GM18502 (cell line): ENCODE results near the gene SLC15A5.

ENCODE experiments used
- ATAC-seq: cut with Tn5 transposase; IDR thresholded peaks from one replicate; pipeline ENCODE4 v1.9.1; 2021; ENCODE audit warnings: mild to moderate bottlenecking; ENCODE audit not compliant: unreplicated experiment, poor library complexity

SLC15A5 gene

GRCh38 chr12:16269946-16270345 lies 7.5 kb downstream of the SLC15A5 start:
- ATAC-seq, result no peak

- ATAC-seq, result no peak
Observed at GRCh38 chr12:16266085-16266484, 11.4 kb downstream of the SLC15A5 start.

- ATAC-seq, result no peak
Observed at GRCh38 chr12:16261944-16262475, 15.5 kb downstream of the SLC15A5 start.

- ATAC-seq, result no peak
Observed at GRCh38 chr12:16260206-16260605, 17.3 kb downstream of the SLC15A5 start.

- ATAC-seq, result no peak
Observed at GRCh38 chr12:16258963-16259362, 18.5 kb downstream of the SLC15A5 start.

GRCh38 chr12:16246264-16246663 lies 31.2 kb downstream of the SLC15A5 start:
- no peak for ATAC-seq

GRCh38 chr12:16245209-16245608 lies 32.3 kb downstream of the SLC15A5 start:
- no peak for ATAC-seq

GRCh38 chr12:16243487-16244412 lies 33.7 kb downstream of the SLC15A5 start:
- no peak for ATAC-seq

GRCh38 chr12:16241346-16241745 lies 36.1 kb downstream of the SLC15A5 start:
- no peak for ATAC-seq

GRCh38 chr12:16238661-16239060 lies 38.8 kb downstream of the SLC15A5 start:
- ATAC-seq, result no peak

- no peak for ATAC-seq
Observed at GRCh38 chr12:16229676-16230075, 47.8 kb downstream of the SLC15A5 start.

- ATAC-seq, result no peak
Observed at GRCh38 chr12:16228067-16228466, 49.4 kb downstream of the SLC15A5 start.

GRCh38 chr12:16225692-16226091 lies 51.8 kb downstream of the SLC15A5 start:
- no peak for ATAC-seq

GRCh38 chr12:16224196-16224595 lies 53.3 kb downstream of the SLC15A5 start:
- ATAC-seq, result no peak

GRCh38 chr12:16221776-16222175 lies 55.7 kb downstream of the SLC15A5 start:
- no peak for ATAC-seq

GRCh38 chr12:16220120-16220519 lies 57.4 kb downstream of the SLC15A5 start:
- no peak for ATAC-seq

GRCh38 chr12:16218934-16219751 lies 58.3 kb downstream of the SLC15A5 start:
- no peak for ATAC-seq

- ATAC-seq, result no peak
Observed at GRCh38 chr12:16218234-16218633, 59.3 kb downstream of the SLC15A5 start.

- no peak for ATAC-seq
Observed at GRCh38 chr12:16211731-16212130, 65.8 kb downstream of the SLC15A5 start.

GRCh38 chr12:16198884-16199283 lies 78.6 kb downstream of the SLC15A5 start:
- ATAC-seq, result peak; percentile 99

- ATAC-seq, result no peak
Observed at GRCh38 chr12:16197600-16197999, 79.9 kb downstream of the SLC15A5 start.
